Gastrocnemius medialis (tissue), 4 donors: Measurements from ENCODE around the gene MAP2K7. TPM values are rescaled to one million over a fixed set of nuclear protein-coding genes. Genes with fewer than 3 reads are reported as not detected.

Experiments
- ATAC-seq, 2 donors: fragments of 150-250 bp; one replicate each; pipeline ENCODE4 v1.9.1; 2016
- DNase-seq, 2 donors: peaks; one replicate each; pipeline ENCODE4 v3.0.0-alpha.2; 2019
- H3K27ac ChIP-seq, 4 donors: fragments of 200-600 bp; sonication (generic); 1 replicate in 1 of 4; 2 replicates in 3 of 4; pipeline ENCODE4 v1.5.1; 2016 to 2018; ENCODE audit warnings: mild to moderate bottlenecking in 2 of 4, moderate library complexity in 1 of 4
- H3K27me3 ChIP-seq, 3 donors: fragments of 200-600 bp; sonication (generic) in 2 of 3; 1 replicate in 1 of 3; 2 replicates in 2 of 3; pipeline versions ENCODE4 v1.5.1 to v1.6.0; 2016 to 2019; ENCODE audit warnings: mild to moderate bottlenecking in 1 of 3, moderate library complexity in 1 of 3
- H3K36me3 ChIP-seq, 2 donors: fragments of 200-600 bp; sonication (generic) in 1 of 2; one replicate each; pipeline ENCODE4 v1.5.1; 2017 to 2018
- H3K4me1 ChIP-seq, 2 donors: fragments of 200-600 bp; sonication (generic) in 1 of 2; one replicate each; pipeline ENCODE4 v1.5.1; 2016 to 2017; ENCODE audit warnings: mild to moderate bottlenecking in 2 of 2
- H3K4me3 ChIP-seq, 4 donors: fragments of 200-600 bp; sonication (generic) in 3 of 4; 1 replicate in 1 of 4; 2 replicates in 3 of 4; pipeline ENCODE4 v1.5.1; 2016 to 2019; ENCODE audit warnings: mild to moderate bottlenecking in 2 of 4
- H3K9me3 ChIP-seq, 3 donors: fragments of 200-600 bp; sonication (generic) in 2 of 3; 1 replicate in 1 of 3; 2 replicates in 2 of 3; pipeline ENCODE4 v1.5.1; 2016 to 2019
- POLR2A ChIP-seq, 2 donors: fragments of 450-650 bp; IDR thresholded peaks; one replicate each; pipeline ENCODE4 v1.6.1; 2017; ENCODE audit warnings: antibody characterized with exemption in 2 of 2, mild to moderate bottlenecking in 2 of 2, moderate library complexity in 2 of 2
- in situ Hi-C, 4 donors: fragments of 200-750 bp; cut with MboI; loops; one replicate each; pipeline versions ENCODE4 v1.15.0 to v1.8.0; 2017; ENCODE audit warnings: low sequenced_read_pairs in 4 of 4
- intact Hi-C: fragments of 100-400 bp; cut with DNase I; formaldehyde crosslinking; loops from one replicate; pipeline ENCODE4 v1.15.1; 2023; ENCODE audit warnings: low total_unique reads
- total RNA-seq, 4 donors: library from RNA; depleted of rRNA; stranded (reverse); fragments of >200 nt; gene quantifications; one replicate each; pipeline versions ENCODE4 v1.1.0 to v1.2.3, GENCODE V29; 2016
- TF ChIP-seq, protein P1 (sequence below), 5 experiments: fragments of 450-650 bp in 3 of 5; fragments of 200-600 bp in 2 of 5; sonication (generic) in 2 of 5; IDR thresholded peaks in 4 of 5; conservative IDR thresholded peaks in 1 of 5; 1 replicate in 4 of 5; 2 replicates in 1 of 5; pipeline ENCODE4 v1.5.1; 2016 to 2019; ENCODE audit warnings: antibody characterized with exemption in 5 of 5, mild to moderate bottlenecking in 3 of 5, moderate library complexity in 3 of 5

MAP2K7 gene
- total RNA-seq, 4 donors from 2014 or later: 17.7 to 41.7 (median 32.9) TPM

DNA sequence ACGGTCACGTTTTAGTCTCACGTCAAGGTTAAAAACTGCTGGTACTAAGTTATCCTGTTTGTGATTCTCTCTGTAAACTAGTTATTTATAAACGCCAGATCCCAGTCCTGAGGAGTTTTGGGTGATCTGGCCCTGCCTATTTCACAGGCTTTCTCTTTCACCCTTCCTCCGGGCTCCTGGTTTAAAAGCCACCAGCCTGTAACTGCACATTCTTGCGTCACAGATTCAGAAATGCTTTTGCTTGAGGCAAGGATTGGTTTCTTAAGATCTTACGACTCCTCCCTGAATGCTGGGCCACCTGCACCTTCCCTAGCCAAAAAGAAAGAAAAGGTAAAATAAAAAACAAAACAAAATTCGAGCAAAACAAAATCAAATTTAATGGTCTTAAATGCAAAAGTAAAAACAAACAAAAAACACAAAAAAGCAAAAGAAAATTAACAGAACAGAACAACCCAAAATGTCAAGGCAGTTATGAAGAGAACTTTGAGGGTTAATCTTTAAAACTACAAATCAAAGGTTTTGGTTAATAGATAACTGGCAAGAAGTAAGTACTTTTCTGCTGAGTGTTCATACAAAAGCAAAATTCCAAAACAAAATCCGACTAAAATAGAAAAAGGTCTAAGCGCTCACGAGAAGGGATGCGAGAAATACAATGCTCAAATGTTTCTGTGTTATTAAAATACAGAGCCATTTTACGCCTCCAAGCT is 58.4 kb downstream of the MAP2K7 start:
- Histone ChIP-seq H3K36me3 (peaks cover 0 to 50% of the 10 kb centered on the region in 2 donors), H3K27me3 (no peaks in the 10 kb centered on the region), H3K4me1 (no peaks in the 10 kb centered on the region), H3K27ac (no peak overlapping the region), H3K4me3 (no peak overlapping the region), H3K9me3 (no peaks in the 10 kb centered on the region)
- ATAC-seq (no peak), DNase-seq (no peak)
- in situ Hi-C loops (no loop called here), intact Hi-C loops (no loop called here)
- TF ChIP-seq POLR2A (IDR thresholded peaks at IDR 0.05): no peak
- TF ChIP-seq, protein P1, sequence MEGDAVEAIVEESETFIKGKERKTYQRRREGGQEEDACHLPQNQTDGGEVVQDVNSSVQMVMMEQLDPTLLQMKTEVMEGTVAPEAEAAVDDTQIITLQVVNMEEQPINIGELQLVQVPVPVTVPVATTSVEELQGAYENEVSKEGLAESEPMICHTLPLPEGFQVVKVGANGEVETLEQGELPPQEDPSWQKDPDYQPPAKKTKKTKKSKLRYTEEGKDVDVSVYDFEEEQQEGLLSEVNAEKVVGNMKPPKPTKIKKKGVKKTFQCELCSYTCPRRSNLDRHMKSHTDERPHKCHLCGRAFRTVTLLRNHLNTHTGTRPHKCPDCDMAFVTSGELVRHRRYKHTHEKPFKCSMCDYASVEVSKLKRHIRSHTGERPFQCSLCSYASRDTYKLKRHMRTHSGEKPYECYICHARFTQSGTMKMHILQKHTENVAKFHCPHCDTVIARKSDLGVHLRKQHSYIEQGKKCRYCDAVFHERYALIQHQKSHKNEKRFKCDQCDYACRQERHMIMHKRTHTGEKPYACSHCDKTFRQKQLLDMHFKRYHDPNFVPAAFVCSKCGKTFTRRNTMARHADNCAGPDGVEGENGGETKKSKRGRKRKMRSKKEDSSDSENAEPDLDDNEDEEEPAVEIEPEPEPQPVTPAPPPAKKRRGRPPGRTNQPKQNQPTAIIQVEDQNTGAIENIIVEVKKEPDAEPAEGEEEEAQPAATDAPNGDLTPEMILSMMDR (IDR thresholded peaks at IDR 0.05 in 4 of 5, conservative IDR thresholded peaks at IDR 0.05 in 1 of 5): no peak

DNA sequence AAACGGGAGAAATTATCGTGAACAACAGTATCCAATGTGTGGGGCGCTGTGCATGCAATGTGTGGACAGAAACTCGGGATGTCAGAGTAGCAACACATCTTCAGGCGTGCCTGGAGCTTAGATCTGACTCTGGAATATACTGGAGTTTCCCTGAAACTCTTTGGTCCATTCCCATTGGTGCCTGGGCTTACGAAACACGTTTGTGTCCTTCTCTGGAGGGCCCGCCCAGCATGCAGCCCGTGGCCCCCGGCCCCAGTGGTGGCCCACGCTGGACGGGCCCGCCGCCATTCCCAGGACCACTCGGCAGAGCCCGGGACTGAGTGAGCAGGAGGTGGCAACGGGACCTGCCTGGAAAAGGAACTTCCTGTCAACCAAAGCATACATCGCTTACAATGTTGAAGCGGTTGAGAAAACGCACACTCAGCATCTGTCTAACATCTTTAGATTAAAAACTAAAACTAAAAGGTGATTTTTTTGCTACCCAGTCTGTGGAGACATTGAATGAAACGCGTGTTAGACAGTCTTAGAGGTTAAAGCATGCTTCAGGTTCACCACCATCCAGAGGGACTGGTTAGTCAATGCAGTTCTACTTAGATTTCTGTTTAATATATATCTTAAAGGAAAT is 59.1 kb downstream of the MAP2K7 start:
- intact Hi-C loops (no loop called here), in situ Hi-C loops (no loop called here)
- Histone ChIP-seq H3K27me3 (no peaks in the 10 kb centered on the region), H3K4me3 (no peak overlapping the region), H3K36me3 (peaks cover 0 to 57% of the 10 kb centered on the region in 2 donors), H3K9me3 (no peaks in the 10 kb centered on the region), H3K4me1 (no peaks in the 10 kb centered on the region), H3K27ac (no peak overlapping the region)
- DNase-seq (no peak), ATAC-seq (no peak)
- TF ChIP-seq, protein P1 (IDR thresholded peaks at IDR 0.05 in 4 of 5, conservative IDR thresholded peaks at IDR 0.05 in 1 of 5): no peak
- no peak for TF ChIP-seq POLR2A (IDR thresholded peaks at IDR 0.05)

DNA sequence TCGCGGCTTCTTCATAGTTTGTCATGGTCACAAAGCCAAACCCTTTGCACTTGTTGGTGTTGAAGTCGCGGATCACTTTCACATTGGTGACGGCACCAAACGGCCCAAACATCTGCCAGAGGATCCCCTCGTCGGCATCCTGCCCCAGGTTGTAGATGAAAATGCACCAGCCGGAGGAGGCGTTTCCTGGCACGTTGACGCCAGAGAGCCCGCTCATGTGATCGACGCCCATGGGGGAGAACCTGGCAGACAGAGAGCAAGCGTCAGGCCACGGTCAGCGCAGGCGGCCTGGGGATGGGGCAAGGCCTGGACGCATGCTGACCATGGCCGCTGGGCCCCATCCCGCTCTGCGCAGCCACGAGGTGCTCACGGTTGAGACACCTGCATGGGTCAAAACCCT is 59.9 kb downstream of the MAP2K7 start:
- TF ChIP-seq, protein P1 (IDR thresholded peaks at IDR 0.05 in 4 of 5, conservative IDR thresholded peaks at IDR 0.05 in 1 of 5): no peak
- TF ChIP-seq POLR2A (IDR thresholded peaks at IDR 0.05): no peak
- in situ Hi-C loops: no loop called here
- intact Hi-C loops: no loop called here

More for the DNA sequence above, 59.9 kb downstream of the MAP2K7 start:
- peaks cover 0 to 58% of the 10 kb centered on the region in 2 donors for H3K36me3 ChIP-seq
- no peaks in the 10 kb centered on the region for H3K27me3 ChIP-seq
- H3K27ac ChIP-seq: no peak overlapping the region
- no peak for DNase-seq
- no peak overlapping the region for H3K4me3 ChIP-seq
- ATAC-seq: no peak
- H3K4me1 ChIP-seq: no peaks in the 10 kb centered on the region
- H3K9me3 ChIP-seq: no peaks in the 10 kb centered on the region

Other genes with a start within 250 kb of the MAP2K7 start
- 1 to 10 TPM in 1 of 4 donors, not detected in 3; 1.2 TPM for gene RETN, start 234.8 kb upstream of the MAP2K7 start, total RNA-seq
- gene MCEMP1, start 226.8 kb upstream of the MAP2K7 start, total RNA-seq: 1 to 10 TPM in 1 of 4 donors, under 1 TPM in 1, not detected in 2; 0.16 to 1.2 TPM
- 100 to 1,000 TPM; 109 to 146 (median 126) TPM for gene TRAPPC5, start 223.0 kb upstream of the MAP2K7 start, total RNA-seq
- not detected for gene FCER2, start 201.7 kb upstream of the MAP2K7 start, total RNA-seq
- gene CLEC4G, start 171.8 kb upstream of the MAP2K7 start, total RNA-seq: under 1 TPM in 1 of 4 donors, not detected in 3; 0.86 TPM
- gene CD209, start 156.3 kb upstream of the MAP2K7 start, total RNA-seq: 1 to 10 TPM in 3 of 4 donors, under 1 TPM in 1; 0.56 to 1.3 (median 1.0) TPM
- not detected for gene CLEC4M, start 140.6 kb upstream of the MAP2K7 start, total RNA-seq
- gene EVI5L, start 73.7 kb upstream of the MAP2K7 start, total RNA-seq: 10 to 100 TPM; 17.5 to 24.6 (median 20.4) TPM
- gene PRR36, start 29.5 kb upstream of the MAP2K7 start, total RNA-seq: not detected
- 1 to 10 TPM in 1 of 4 donors, not detected in 3; 2.1 TPM for gene LRRC8E, start 15.4 kb upstream of the MAP2K7 start, total RNA-seq
- 1 to 10 TPM in 2 of 4 donors, under 1 TPM in 1, not detected in 1; 0.62 to 2.6 (median 1.5) TPM for gene TGFBR3L, start 11.0 kb downstream of the MAP2K7 start, total RNA-seq
- 10 to 100 TPM in 1 of 4 donors, 1 to 10 TPM in 3; 4.6 to 10.9 (median 7.1) TPM for gene SNAPC2, start 16.5 kb downstream of the MAP2K7 start, total RNA-seq
- not detected for gene CTXN1, start 22.3 kb downstream of the MAP2K7 start, total RNA-seq
- 100 to 1,000 TPM in 1 of 4 donors, 10 to 100 TPM in 3; 53.9 to 168 (median 94.1) TPM for gene TIMM44, start 39.8 kb downstream of the MAP2K7 start, total RNA-seq
- 10 to 100 TPM; 18.2 to 40.5 (median 28.9) TPM for gene ELAVL1, start 101.8 kb downstream of the MAP2K7 start, total RNA-seq
- not detected for gene CCL25, start 148.9 kb downstream of the MAP2K7 start, total RNA-seq
- gene FBN3, start 245.7 kb downstream of the MAP2K7 start, total RNA-seq: under 1 TPM in 1 of 4 donors, not detected in 3; 0.15 TPM